Retinal pigment epithelial cell (primary cell): ENCODE results near the gene CABLES1.

Experiments used
- DNase-seq: peaks from one replicate; pipeline ENCODE4 v3.0.0-alpha.2; 2010; ENCODE audit warnings: low read depth
- H3K4me3 ChIP-seq: 2 replicates; pipeline ENCODE4 v1.5.1; 2011; ENCODE audit warnings: mild to moderate bottlenecking, low read length, control low read depth, moderate library complexity
- CTCF ChIP-seq: conservative IDR thresholded peaks from 2 replicates; pipeline ENCODE4 v1.5.1; 2011; ENCODE audit warnings: low read depth, low read length, control low read depth, inconsistent platforms

Gene CABLES1

GRCh38 chr18:23250893-23251656 is 115.8 kb downstream of the CABLES1 start:
- no peak for TF ChIP-seq CTCF
- no peak for DNase-seq
- H3K4me3 ChIP-seq = no peak overlapping the region

DNA sequence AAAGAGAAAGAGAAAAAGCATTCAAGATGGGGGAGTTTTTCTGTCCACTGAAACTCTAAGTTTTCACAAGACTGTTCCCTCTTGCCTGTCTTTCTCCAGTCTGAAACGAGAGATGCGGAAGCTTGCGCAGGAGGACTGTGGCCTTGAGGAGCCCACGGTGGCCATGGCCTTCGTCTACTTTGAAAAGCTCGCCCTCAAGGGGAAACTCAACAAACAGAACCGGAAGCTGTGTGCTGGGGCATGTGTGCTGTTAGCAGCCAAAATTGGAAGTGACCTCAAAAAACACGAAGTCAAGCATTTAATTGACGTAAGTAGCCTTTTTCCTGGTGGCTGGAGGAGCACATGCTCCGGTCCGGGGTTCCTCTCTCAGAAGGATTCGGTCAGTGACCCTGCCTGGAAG is 118.3 kb downstream of the CABLES1 start:
- DNase-seq = no peak
- TF ChIP-seq CTCF = no peak
- H3K4me3 ChIP-seq = no peak overlapping the region

GRCh38 chr18:23257137-23257536 is 121.9 kb downstream of the CABLES1 start:
- DNase-seq = no peak
- TF ChIP-seq CTCF = no peak
- H3K4me3 ChIP-seq = no peak overlapping the region

DNA sequence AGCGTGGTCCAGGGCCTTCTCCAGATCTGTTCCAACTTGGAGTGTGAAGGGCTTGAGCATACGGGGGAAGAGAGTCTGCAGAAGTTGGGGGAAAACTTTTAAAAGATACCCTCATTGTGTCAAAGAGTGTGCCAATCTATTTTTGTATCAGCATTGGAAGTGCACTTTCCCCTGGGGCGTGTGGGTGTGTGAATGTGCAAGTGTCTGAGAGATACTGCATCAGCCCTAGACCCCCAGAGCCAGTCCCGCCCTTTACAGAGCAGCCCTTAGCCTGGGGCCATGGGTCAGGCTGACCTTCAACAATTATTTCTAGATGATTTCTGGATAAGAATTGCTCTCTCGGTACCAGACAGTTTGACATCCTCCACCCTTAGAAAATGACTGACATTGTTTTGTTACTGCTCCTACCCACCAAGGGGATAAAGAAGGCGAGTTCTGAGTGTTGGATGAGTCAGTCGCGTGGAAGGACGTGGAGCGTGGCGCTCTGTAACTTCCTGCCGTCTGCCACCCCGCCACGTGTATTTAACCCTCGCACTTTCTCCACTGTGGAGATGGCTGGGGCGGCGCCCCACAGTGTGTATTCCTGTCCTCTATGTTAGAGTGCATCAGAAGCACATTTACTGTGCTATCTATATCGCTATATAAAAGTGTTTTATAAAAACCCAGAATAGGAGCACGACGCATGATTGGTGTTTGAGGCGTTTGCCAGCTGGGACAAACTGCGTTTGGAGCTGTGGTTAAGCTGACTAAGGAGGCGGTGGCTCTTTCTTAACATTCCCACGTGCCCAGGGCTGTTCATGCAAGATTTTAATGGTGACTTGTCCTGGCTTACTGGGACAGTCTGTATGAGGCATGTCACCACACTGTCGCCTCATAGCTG is 122.6 kb downstream of the CABLES1 start:
- no peak for TF ChIP-seq CTCF
- no peak overlapping the region for H3K4me3 ChIP-seq
- DNase-seq = no peak

DNA sequence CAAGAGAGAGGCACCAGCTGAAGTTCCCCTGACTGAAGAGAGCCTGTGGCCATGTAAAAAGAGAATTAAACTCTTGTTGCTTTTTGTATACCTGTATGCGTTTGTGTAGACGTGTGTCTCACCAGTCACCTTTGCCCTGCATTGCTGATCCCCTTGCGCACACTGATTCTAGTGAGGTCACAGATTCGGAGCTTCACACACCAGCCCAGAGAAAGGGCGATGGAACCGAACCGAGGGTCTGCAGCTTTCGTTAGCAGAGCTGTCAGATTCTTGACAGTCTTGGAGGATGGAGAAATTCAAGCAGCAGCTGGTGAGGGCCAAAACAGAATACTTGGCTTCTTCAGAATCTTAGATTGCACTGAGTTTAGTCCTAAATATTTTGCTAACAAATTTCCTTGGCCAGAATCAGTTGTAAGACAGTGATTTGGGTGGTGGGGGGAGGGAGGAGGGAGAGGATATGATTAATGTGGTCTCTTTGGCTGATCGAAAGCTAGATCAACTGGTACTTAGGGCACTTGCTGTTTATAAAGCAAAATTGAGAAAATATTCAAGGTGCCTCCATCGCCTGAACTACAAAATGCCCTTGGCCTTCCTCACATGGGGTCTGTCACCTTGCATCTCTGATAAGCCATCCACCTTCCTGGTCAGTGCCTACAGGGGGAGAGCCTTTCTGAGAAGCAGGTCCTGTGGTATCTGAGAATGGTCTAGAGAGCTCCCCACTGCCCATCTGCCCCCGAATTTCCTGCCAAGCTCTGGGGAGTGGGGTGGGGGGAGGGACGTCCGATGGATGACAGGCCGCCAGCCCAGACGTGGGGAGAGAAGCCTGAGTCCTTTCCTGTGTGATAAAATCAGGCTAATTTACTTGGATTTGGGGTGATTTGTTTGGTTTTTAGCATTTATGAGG is 123.5 kb downstream of the CABLES1 start:
- no peak for DNase-seq
- no peak overlapping the region for H3K4me3 ChIP-seq
- TF ChIP-seq CTCF = no peak

GRCh38 chr18:23259701-23260681 is 124.7 kb downstream of the CABLES1 start:
- peak overlapping the region; percentile 5 for H3K4me3 ChIP-seq
- DNase-seq = peak; percentile 87
- TF ChIP-seq CTCF = no peak
